GM23248 (cell line): ENCODE data around the gene CHRNG. TPM values are rescaled to one million over a fixed set of nuclear protein-coding genes. Genes with fewer than 3 reads are reported as not detected.
A peak's percentile ranks its signal among the peaks of the same experiment; 100 is the strongest.
"Not testable (repeated sequence)": the region's sequence is repeated elsewhere in the genome, so short reads cannot be mapped to it uniquely, and the experiment has no call there.

Experiments
- DNase-seq: peaks from one replicate; pipeline ENCODE4 v3.0.0-alpha.2; 2015
- H2AFZ ChIP-seq: fragments of 200-600 bp; sonication (generic); 2 replicates; pipeline ENCODE4 v1.6.1; 2016; ENCODE audit warnings: antibody characterized with exemption
- H3F3A ChIP-seq: fragments of 200-600 bp; sonication (generic); 2 replicates; pipeline ENCODE4 v1.6.1; 2016; ENCODE audit warnings: mild to moderate bottlenecking, antibody characterized with exemption, mixed run types; ENCODE audit not compliant: insufficient read depth
- H3K27ac ChIP-seq: fragments of 200-600 bp; sonication (generic); 2 replicates; pipeline ENCODE4 v1.5.1; 2016; ENCODE audit warnings: mild to moderate bottlenecking
- H3K27me3 ChIP-seq: fragments of 200-600 bp; sonication (generic); replicated peaks from 2 replicates; pipeline ENCODE4 v1.6.1; 2016; ENCODE audit warnings: mild to moderate bottlenecking; ENCODE audit not compliant: insufficient read depth
- H3K36me3 ChIP-seq: fragments of 200-600 bp; sonication (generic); 2 replicates; pipeline ENCODE4 v1.6.1; 2016; ENCODE audit warnings: low read depth, mild to moderate bottlenecking
- H3K4me1 ChIP-seq: fragments of 200-600 bp; sonication (generic); 2 replicates; pipeline ENCODE4 v1.6.1; 2016; ENCODE audit warnings: mild to moderate bottlenecking; ENCODE audit not compliant: insufficient read depth
- H3K4me2 ChIP-seq: fragments of 200-600 bp; sonication (generic); one replicate; pipeline ENCODE4 v1.6.1; 2016; ENCODE audit warnings: mild to moderate bottlenecking; ENCODE audit not compliant: unreplicated experiment
- H3K4me3 ChIP-seq: fragments of 200-600 bp; sonication (generic); 2 replicates; pipeline ENCODE4 v1.5.1; 2016; ENCODE audit warnings: mild to moderate bottlenecking
- H3K79me2 ChIP-seq: fragments of 200-600 bp; sonication (generic); 2 replicates; pipeline ENCODE4 v1.6.1; 2016; ENCODE audit warnings: mild to moderate bottlenecking; ENCODE audit not compliant: insufficient read depth
- H3K9ac ChIP-seq: fragments of 200-600 bp; sonication (generic); 2 replicates; pipeline ENCODE4 v1.6.1; 2016; ENCODE audit warnings: mild to moderate bottlenecking
- H3K9me2 ChIP-seq: fragments of 200-600 bp; sonication (generic); 2 replicates; pipeline ENCODE4 v1.6.1; 2016; ENCODE audit warnings: mixed run types, mild to moderate bottlenecking, moderate library complexity; ENCODE audit not compliant: insufficient read depth
- H3K9me3 ChIP-seq: fragments of 200-600 bp; sonication (generic); one replicate; pipeline ENCODE4 v1.6.1; 2017; ENCODE audit warnings: low read depth
- H4K20me1 ChIP-seq: fragments of 200-600 bp; sonication (generic); 2 replicates; pipeline ENCODE4 v1.6.0; 2016; ENCODE audit not compliant: insufficient read depth
- EZH2 ChIP-seq: fragments of 200-600 bp; sonication (generic); IDR thresholded peaks from 2 replicates; pipeline ENCODE4 v1.6.1; 2018; ENCODE audit warnings: antibody characterized with exemption, mild to moderate bottlenecking; ENCODE audit not compliant: insufficient read depth, poor library complexity, severe bottlenecking
- EZH2phosphoT487 ChIP-seq: fragments of 200-600 bp; sonication (generic); IDR thresholded peaks from 2 replicates; pipeline ENCODE4 v1.6.1; 2018; ENCODE audit warnings: antibody characterized with exemption, moderate library complexity, mild to moderate bottlenecking, low read depth; ENCODE audit not compliant: insufficient read depth
- WGBS, 2 experiments: methylation state at CpG; one replicate each; pipeline ENCODE4 v1.1.6; 2015 to 2017; ENCODE audit warnings: low lambda C conversion rate in 2 of 2, low coverage in 1 of 2; ENCODE audit errors: missing lambda C conversion rate in 2 of 2; 5-methylcytosine and 5-hydroxymethylcytosine counted together
- in situ Hi-C: fragments of 300-500 bp; cut with MboI; formaldehyde crosslinking; loops from 2 replicates; pipeline ENCODE4 v1.15.0; 2020
- polyA plus RNA-seq: library from polyadenylated mRNA; unstranded; fragments of >200 nt; fragmentation: Nextera tagmentation; extraction: Ambion mirVana; gene quantifications from 2 replicates; pipeline ENCODE4 v1.2.1, GENCODE V29; 2016
- total RNA-seq: library from RNA; depleted of rRNA; stranded (reverse); fragments of >200 nt; shearing (Covaris generic); gene quantifications from 2 replicates; pipeline ENCODE4 v1.2.3, GENCODE V29; 2014

The CHRNG gene
- total and polyA plus RNA-seq, 2 experiments from 2014 or later = not detected

DNA sequence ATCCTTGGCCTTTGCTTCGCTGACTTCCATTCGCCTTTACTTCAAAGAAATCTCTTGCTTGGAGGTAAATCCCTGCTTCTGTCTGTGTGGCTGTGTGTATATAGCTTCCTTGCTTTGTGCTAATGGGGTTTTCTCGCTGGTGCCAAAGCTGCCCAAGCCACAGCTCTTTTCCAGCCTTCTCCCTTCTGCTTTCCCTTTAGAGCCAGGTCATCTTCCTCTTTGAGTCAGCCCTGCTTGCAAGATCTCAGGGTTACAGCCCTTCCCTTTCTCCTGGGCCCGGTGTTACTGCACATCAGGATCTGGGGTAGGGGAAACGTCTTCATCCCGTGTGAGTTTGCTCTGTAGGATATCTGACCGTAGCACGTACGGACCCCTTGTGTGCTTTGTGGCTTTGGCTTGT, 30.0 kb downstream of the CHRNG start:
- H3K79me2 ChIP-seq = peaks cover 13% of the 10 kb centered on the region; the same call in 1 of the 2 replicates
- WGBS, 2 experiments = 97 to 98% methylated on average over 9 of the region's 9 CpGs
- no peak for DNase-seq
- in situ Hi-C loops = no loop called here
- H3F3A ChIP-seq = peaks cover 19% of the 10 kb centered on the region
- peaks cover 50% of the 10 kb centered on the region for H3K36me3 ChIP-seq
- H3K4me1 ChIP-seq = peaks cover 21% of the 10 kb centered on the region
- TF ChIP-seq EZH2 (no peak), EZH2phosphoT487 (no peak)
- no peak overlapping the region for H3K9ac ChIP-seq
- no peaks in the 10 kb centered on the region for H3K9me3 ChIP-seq
- no peak overlapping the region for H3K4me2 ChIP-seq
- H3K9me2 ChIP-seq = no peaks in the 10 kb centered on the region
- no peak overlapping the region for H3K27ac ChIP-seq
- no peak overlapping the region for H3K4me3 ChIP-seq
- H4K20me1 ChIP-seq = no peaks in the 10 kb centered on the region
- no peak overlapping the region for H2AFZ ChIP-seq
- no peaks in the 10 kb centered on the region for H3K27me3 ChIP-seq

DNA sequence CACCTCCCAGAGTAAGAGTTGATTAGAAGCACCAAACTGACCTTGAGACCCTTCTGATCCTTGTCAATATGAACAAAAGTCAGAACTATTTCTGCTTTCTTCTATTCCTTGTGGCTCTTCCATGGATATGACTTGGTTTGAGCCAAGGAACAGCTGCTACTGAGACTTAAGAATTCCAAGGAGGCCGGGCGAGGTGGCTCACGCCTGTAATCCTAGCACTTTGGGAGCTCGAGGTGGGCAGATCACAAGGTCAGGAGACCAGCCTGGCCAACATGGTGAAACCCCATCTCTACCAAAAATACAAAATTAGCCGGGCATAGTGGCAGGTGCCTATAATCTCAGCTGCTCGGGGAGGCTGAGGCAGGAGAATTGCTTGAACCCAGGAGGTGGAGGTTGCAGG, 31.0 kb downstream of the CHRNG start:
- H4K20me1 ChIP-seq, DNase-seq, H3K4me3 ChIP-seq, H3K9me2 ChIP-seq, H2AFZ ChIP-seq, H3K9ac ChIP-seq, H3K27ac ChIP-seq, in situ Hi-C loops, H3K27me3 ChIP-seq, H3K4me2 ChIP-seq, H3K9me3 ChIP-seq: not testable (repeated sequence)
- Histone ChIP-seq H3K4me1 (peaks cover 24% of the 10 kb centered on the region), H3K79me2 (peaks cover 13% of the 10 kb centered on the region; the same call in 1 of the 2 replicates), H3F3A (peaks cover 19% of the 10 kb centered on the region), H3K36me3 (peaks cover 50% of the 10 kb centered on the region)
- WGBS, 2 experiments = 97 to 98% methylated on average over 6 of the region's 6 CpGs

DNA sequence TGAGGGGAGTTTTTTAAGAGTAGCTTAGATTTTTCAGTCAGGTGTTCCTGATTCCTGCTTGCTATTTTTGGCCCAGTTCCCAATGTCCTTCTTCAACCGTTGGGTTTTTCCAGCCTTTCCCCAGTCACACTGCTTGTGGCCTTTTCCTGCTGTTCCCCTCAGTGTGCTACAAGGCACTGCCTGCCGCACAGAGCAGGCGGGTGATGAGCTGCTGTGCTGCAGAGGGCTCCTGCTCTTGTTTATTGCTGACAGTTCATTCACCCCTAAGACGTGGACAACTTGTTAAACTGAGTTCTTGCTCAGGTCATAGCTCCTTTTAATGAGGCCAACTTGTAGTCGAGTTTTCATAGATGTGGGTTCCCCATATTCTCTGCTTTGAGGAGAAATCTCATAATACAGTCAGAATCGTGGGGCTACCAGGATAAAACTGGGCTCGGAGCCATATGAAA, 31.6 kb downstream of the CHRNG start:
- H3K36me3 ChIP-seq = peaks cover 47% of the 10 kb centered on the region
- peaks cover 13% of the 10 kb centered on the region; the same call in 1 of the 2 replicates for H3K79me2 ChIP-seq
- no peak overlapping the region for H3K4me2 ChIP-seq
- no peak overlapping the region for H3K9ac ChIP-seq
- H3K27me3 ChIP-seq = no peaks in the 10 kb centered on the region
- in situ Hi-C loops = no loop called here
- TF ChIP-seq EZH2phosphoT487 = no peak
- no peak for DNase-seq
- no peaks in the 10 kb centered on the region for H3K9me3 ChIP-seq
- no peaks in the 10 kb centered on the region for H4K20me1 ChIP-seq
- peaks cover 19% of the 10 kb centered on the region for H3F3A ChIP-seq
- H3K4me3 ChIP-seq = no peak overlapping the region
- H3K27ac ChIP-seq = no peak overlapping the region
- no peak overlapping the region for H2AFZ ChIP-seq
- WGBS, 2 experiments = 74 to 75% methylated on average over 7 of the region's 7 CpGs
- peaks cover 24% of the 10 kb centered on the region for H3K4me1 ChIP-seq
- no peaks in the 10 kb centered on the region for H3K9me2 ChIP-seq

DNA sequence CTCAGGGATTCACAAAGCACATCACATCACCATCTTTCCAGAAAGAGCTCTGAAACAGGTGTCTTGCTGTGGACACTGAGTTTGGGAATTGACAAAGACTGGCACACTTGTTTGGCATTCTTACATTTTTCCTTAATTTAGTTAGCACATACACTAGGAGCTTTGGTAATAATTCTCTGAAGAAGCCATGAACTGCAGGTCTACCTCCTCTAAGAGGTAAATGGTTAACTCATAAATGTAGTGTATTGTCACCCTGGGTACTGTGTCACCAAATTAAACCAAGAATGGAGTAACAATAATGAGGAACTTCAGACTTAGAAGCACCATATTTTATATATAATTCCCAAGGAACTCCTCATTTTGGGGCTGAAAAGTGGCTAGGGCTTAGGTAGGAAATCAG, 33.5 kb downstream of the CHRNG start:
- peaks cover 29% of the 10 kb centered on the region for H3K36me3 ChIP-seq
- no peaks in the 10 kb centered on the region for H3K27me3 ChIP-seq
- no peaks in the 10 kb centered on the region for H4K20me1 ChIP-seq
- in situ Hi-C loops = no loop called here
- no peaks in the 10 kb centered on the region for H3K9me2 ChIP-seq
- H2AFZ ChIP-seq = no peak overlapping the region
- peaks cover 7% of the 10 kb centered on the region for H3F3A ChIP-seq
- H3K27ac ChIP-seq = no peak overlapping the region
- H3K9ac ChIP-seq = no peak overlapping the region
- H3K4me1 ChIP-seq = peaks cover 15% of the 10 kb centered on the region
- TF ChIP-seq EZH2 = no peak
- no peak for TF ChIP-seq EZH2phosphoT487
- DNase-seq = no peak
- H3K4me2 ChIP-seq = no peak overlapping the region
- peaks cover 13% of the 10 kb centered on the region; the same call in 1 of the 2 replicates for H3K79me2 ChIP-seq
- H3K9me3 ChIP-seq = no peaks in the 10 kb centered on the region
- no peak overlapping the region for H3K4me3 ChIP-seq

DNA sequence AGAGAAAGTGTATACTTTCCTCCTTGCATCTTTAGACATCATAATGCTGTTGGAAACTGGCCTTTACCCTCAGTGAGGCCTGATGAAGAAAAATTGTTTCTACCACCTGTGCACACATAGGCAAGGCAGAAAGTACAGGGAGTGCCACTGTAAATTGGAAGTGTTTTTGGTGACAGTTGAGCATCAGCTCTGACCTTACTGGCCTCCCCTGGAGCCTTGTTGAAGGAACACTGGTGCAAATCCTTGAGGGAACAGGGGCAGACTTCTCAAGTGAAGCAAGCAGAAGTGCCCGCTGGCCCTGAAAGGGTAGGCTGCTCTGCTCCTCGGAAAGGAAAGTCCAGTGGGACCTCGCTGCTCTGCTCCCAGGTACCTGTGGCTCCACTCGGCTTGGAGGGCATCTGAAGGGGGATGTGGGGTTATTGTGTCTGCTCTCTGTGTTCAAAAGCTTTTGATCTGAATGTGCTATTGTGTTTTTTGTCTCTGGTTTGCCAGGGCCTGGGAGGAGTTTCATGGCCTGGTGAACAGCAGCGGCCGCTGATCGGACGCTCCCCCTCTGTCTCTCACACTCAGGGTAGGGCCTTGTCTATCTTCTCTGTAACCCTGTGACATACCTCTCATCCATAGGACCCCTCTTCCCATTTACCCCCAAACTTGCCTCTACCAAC, 34.4 kb downstream of the CHRNG start:
- Histone ChIP-seq H2AFZ (no peak overlapping the region), H3K4me3 (no peak overlapping the region), H3K4me2 (no peak overlapping the region), H3F3A (peaks cover 2% of the 10 kb centered on the region), H3K79me2 (peaks cover 9% of the 10 kb centered on the region; the same call in 1 of the 2 replicates), H3K9ac (peak overlapping the region; percentile 27; the same call in 1 of the 2 replicates), H3K4me1 (peaks cover 7% of the 10 kb centered on the region; the same call in 1 of the 2 replicates), H3K9me2 (no peaks in the 10 kb centered on the region), H3K36me3 (peaks cover 24% of the 10 kb centered on the region), H4K20me1 (no peaks in the 10 kb centered on the region), H3K9me3 (no peaks in the 10 kb centered on the region), H3K27me3 (no peaks in the 10 kb centered on the region), H3K27ac (peak overlapping the region; percentile 43; the same call in 1 of the 2 replicates)
- in situ Hi-C loops = no loop called here
- DNase-seq = no peak
- 93% methylated on average over 7 to 8 of the region's 8 CpGs for WGBS, 2 experiments
- TF ChIP-seq EZH2phosphoT487 = no peak
- no peak for TF ChIP-seq EZH2
